Mammary epithelial cell (primary cell): ENCODE measurements around the gene ROBO3.

Source experiments
- EZH2 ChIP-seq: IDR thresholded peaks from 2 replicates; pipeline ENCODE4 v1.6.1; 2012; ENCODE audit warnings: low read length, inconsistent platforms, borderline replicate concordance
- TF ChIP-seq, protein P1 (sequence below), 2 donors: IDR thresholded peaks in 1 of 2; conservative IDR thresholded peaks in 1 of 2; 2 replicates each; pipeline ENCODE4 v1.5.1; 2011 to 2012; ENCODE audit warnings: inconsistent platforms in 2 of 2, low read length in 2 of 2, mild to moderate bottlenecking in 2 of 2, control low read depth in 1 of 2, low read depth in 1 of 2; ENCODE audit not compliant: insufficient read depth in 1 of 2; ENCODE audit errors: extremely low read depth in 1 of 2

DNA sequence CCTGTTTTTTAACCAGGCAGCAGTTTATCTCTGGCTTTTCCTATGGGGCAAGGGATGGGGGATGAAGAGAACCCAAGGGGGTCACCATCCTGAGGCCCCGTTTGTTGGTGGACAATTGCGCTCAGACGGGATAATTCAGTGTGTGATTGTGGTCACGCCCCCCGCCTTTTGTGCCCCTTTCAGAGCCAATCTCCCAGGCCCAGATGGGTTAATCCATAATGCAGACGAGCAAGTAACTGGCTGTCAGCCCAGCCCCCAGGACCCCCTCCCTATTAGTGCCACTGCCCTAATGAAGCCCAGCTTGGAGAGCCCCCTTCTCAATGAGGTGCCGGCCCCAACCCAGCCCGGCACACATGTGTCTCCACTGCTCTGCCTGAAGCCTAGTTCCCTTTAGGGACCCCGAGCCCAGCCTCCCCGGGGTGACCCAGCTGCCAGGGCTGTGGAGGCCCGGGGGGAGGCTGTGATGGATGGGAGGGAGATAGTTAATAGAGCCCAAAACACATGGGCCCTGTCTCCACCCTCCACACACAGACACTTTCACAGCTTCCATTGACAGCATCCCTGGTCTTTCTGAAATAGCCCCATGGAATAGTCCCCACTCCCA is 19.1 kb upstream of the ROBO3 start:
- TF ChIP-seq, protein P1, sequence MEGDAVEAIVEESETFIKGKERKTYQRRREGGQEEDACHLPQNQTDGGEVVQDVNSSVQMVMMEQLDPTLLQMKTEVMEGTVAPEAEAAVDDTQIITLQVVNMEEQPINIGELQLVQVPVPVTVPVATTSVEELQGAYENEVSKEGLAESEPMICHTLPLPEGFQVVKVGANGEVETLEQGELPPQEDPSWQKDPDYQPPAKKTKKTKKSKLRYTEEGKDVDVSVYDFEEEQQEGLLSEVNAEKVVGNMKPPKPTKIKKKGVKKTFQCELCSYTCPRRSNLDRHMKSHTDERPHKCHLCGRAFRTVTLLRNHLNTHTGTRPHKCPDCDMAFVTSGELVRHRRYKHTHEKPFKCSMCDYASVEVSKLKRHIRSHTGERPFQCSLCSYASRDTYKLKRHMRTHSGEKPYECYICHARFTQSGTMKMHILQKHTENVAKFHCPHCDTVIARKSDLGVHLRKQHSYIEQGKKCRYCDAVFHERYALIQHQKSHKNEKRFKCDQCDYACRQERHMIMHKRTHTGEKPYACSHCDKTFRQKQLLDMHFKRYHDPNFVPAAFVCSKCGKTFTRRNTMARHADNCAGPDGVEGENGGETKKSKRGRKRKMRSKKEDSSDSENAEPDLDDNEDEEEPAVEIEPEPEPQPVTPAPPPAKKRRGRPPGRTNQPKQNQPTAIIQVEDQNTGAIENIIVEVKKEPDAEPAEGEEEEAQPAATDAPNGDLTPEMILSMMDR (conservative IDR thresholded peaks at IDR 0.05 in 1 of 2, IDR thresholded peaks at IDR 0.05 in 1 of 2; ENCODE audit: extremely low read depth in 1 of 2, insufficient read depth in 1 of 2, low read depth in 1 of 2, low read length in 2 of 2): no peak
- no peak for TF ChIP-seq EZH2
